K562 (cell line): ENCODE results near the gene LPAR3. TPM values are rescaled to one million over a fixed set of nuclear protein-coding genes. Genes with fewer than 3 reads are reported as not detected.

Experiments used
- CREB3L1 ChIP-seq: fragments of 450-650 bp; IDR thresholded peaks from 2 replicates; pipeline ENCODE4 v1.6.1; 2014; ENCODE audit warnings: low read depth, mild to moderate bottlenecking, moderate library complexity, borderline replicate concordance
- HCFC1 ChIP-seq: IDR thresholded peaks from 2 replicates; pipeline ENCODE4 v1.6.1; 2012; ENCODE audit warnings: low read depth, low read length, improper control_type of control experiment
- RAD21 ChIP-seq, 2 experiments: fragments of 250-450 bp in 1 of 2; fragments of 450-650 bp in 1 of 2; sonication (Bioruptor Pico) in 1 of 2; formaldehyde crosslinking in 1 of 2; IDR thresholded peaks in 1 of 2; conservative IDR thresholded peaks in 1 of 2; 2 replicates each; pipeline versions ENCODE4 v1.4.0 to v1.8.0; 2020 to 2022; ENCODE audit warnings: mild to moderate bottlenecking in 2 of 2, moderate library complexity in 1 of 2
- RREB1 ChIP-seq: fragments of 250-450 bp; sonication (Bioruptor Pico); IDR thresholded peaks from 2 replicates; pipeline ENCODE4 v1.4.0; 2020
- YBX1 ChIP-seq: fragments of 450-650 bp; IDR thresholded peaks from 2 replicates; pipeline ENCODE4 v1.7.1; 2016; ENCODE audit warnings: mild to moderate bottlenecking
- ZBTB7A ChIP-seq: IDR thresholded peaks from 2 replicates; pipeline ENCODE4 v1.6.1; 2011; ENCODE audit warnings: low read depth, mild to moderate bottlenecking, low read length, moderate library complexity, borderline replicate concordance; ENCODE audit not compliant: control insufficient read depth
- ZNF76 ChIP-seq: fragments of 250-450 bp; sonication (Bioruptor Pico); IDR thresholded peaks from 2 replicates; pipeline ENCODE4 v1.4.0; 2020; ENCODE audit warnings: mild to moderate bottlenecking, moderate library complexity, borderline replicate concordance
- polyA plus RNA-seq, 8 experiments: library from polyadenylated mRNA; depleted of rRNA in 4 of 8; stranded (reverse) in 5 of 8; unstranded in 3 of 8; fragments of >200 nt; fragmentation: Nextera tagmentation in 2 of 8; fragmentation: Illumina TruSeq in 1 of 8; extraction: Ambion mirVana in 2 of 8; extraction: Trizol in 1 of 8; gene quantifications; 2 replicates each; pipeline versions ENCODE4 v1.2.1 to v1.2.3, GENCODE V29; 2011 to 2014; ENCODE audit warnings: inconsistent platforms in 1 of 8, missing spikeins in 1 of 8
- total RNA-seq, 7 experiments: library from RNA; depleted of rRNA in 6 of 7; stranded (reverse); fragments of >200 nt in 6 of 7; fragmentation: Illumina TruSeq in 2 of 7; extraction: Trizol in 2 of 7; gene quantifications; 2 replicates each; pipeline versions ENCODE4 v1.2.1 to v1.2.3, GENCODE V29; 2011 to 2021; ENCODE audit warnings: low replicate concordance in 1 of 7

LPAR3 gene
- total and polyA plus RNA-seq, 9 of the 15 experiments (the other 6 are each of a cell fraction or from before 2014, with no cell fraction given) = 0.11 TPM; not detected in 8

- TF ChIP-seq HCFC1 (0 out of 2 replicates have a peak, but pooled peaks have one; percentile 11), RAD21 (CRISPR knock-in tag; conservative IDR thresholded peaks at IDR 0.05 in 1 of 2, IDR thresholded peaks at IDR 0.05 in 1 of 2) (peak; percentile 37 to 43), RREB1 (CRISPR knock-in tag) (no peak), ZNF76 (CRISPR knock-in tag) (no peak), CREB3L1 (no peak), YBX1 (no peak), ZBTB7A (peak; percentile 32; the same call in 1 of the 2 replicates)
Observed at GRCh38 chr1:84781946-84782771, 110.8 kb downstream of the LPAR3 start (continued).
